GM10248 (cell line): ENCODE results near the gene ERGIC1.

Source experiments
- CTCF ChIA-PET: fragments of 300-600 bp; sonication (Branson Sonifier 250); formaldehyde crosslinking; extraction: SDS; loops from one replicate; lab custom pipeline; 2021; ENCODE audit warnings: antibody characterized with exemption; lab: Yijun Ruan, JAX
- POLR2A ChIA-PET: fragments of 350-650 bp; sonication (Branson Sonifier 250); formaldehyde crosslinking; extraction: SDS; loops from one replicate; lab custom pipeline; 2020; ENCODE audit warnings: antibody characterized with exemption; lab: Yijun Ruan, JAX
- DNase-seq: peaks from one replicate; pipeline ENCODE4 v3.0.0; 2012; ENCODE audit errors: extremely low spot score
- TF ChIP-seq, protein P1 (sequence below): IDR thresholded peaks from 2 replicates; pipeline ENCODE4 v1.5.1; 2012; ENCODE audit warnings: mild to moderate bottlenecking, low read depth; ENCODE audit errors: extremely low read depth, missing control alignments, control extremely low read depth

The ERGIC1 gene

DNA sequence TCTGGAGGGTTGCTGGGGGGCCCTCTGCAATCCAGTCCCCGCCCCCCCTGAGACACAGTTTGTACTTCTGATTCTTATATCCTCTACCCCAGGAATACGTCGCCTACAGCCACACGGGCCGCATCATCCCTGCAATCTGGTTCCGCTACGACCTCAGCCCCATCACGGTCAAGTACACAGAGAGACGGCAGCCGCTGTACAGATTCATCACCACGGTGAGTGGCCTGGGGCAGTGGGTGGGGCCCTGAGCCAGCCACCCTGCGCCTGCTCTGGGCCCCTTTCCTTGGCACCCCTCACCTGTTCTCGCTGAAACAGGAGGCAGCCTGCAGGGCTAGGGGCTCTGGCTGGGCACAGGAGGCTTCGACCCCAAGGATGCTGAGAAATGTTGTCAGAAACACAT, 101.0 kb downstream of the ERGIC1 start:
- DNase-seq = no peak
- TF ChIP-seq, protein P1, sequence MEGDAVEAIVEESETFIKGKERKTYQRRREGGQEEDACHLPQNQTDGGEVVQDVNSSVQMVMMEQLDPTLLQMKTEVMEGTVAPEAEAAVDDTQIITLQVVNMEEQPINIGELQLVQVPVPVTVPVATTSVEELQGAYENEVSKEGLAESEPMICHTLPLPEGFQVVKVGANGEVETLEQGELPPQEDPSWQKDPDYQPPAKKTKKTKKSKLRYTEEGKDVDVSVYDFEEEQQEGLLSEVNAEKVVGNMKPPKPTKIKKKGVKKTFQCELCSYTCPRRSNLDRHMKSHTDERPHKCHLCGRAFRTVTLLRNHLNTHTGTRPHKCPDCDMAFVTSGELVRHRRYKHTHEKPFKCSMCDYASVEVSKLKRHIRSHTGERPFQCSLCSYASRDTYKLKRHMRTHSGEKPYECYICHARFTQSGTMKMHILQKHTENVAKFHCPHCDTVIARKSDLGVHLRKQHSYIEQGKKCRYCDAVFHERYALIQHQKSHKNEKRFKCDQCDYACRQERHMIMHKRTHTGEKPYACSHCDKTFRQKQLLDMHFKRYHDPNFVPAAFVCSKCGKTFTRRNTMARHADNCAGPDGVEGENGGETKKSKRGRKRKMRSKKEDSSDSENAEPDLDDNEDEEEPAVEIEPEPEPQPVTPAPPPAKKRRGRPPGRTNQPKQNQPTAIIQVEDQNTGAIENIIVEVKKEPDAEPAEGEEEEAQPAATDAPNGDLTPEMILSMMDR = no peak
- CTCF ChIA-PET = interaction anchor here (1.0 to 13.1 kb wide), 5 partner anchors 13 to 223 kb away, joined by 3 to 282 read pairs (median 3); no protein-coding TSS in a partner anchor
- POLR2A ChIA-PET = no interaction called here

DNA sequence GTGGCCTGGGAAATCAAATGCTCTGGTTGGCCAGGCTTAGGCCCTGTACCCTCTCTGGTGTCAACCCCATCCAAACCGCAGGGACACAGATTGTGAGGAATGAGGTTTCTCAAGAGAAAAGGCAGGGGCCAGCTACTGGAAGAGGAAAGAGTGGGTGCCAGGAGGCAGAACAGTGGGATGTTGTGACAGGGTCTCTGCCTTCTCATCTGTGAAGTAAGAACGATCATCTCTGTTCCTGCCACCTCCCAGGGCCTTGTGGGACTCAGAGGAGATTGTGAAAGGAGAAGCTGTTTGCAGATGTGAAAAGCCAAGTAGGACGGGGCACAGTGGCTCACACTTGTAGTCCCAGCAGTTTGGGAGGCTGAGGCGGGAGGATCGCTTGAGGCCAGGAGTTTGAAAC, 102.3 kb downstream of the ERGIC1 start:
- DNase-seq = no peak
- CTCF ChIA-PET = interaction anchor here (0.8 to 13.1 kb wide), 7 partner anchors 12 to 504 kb away, joined by 3 to 282 read pairs (median 3); partner anchors contain the start of gene RPL26L1
- POLR2A ChIA-PET = no interaction called here
- TF ChIP-seq, protein P1 = no peak

DNA sequence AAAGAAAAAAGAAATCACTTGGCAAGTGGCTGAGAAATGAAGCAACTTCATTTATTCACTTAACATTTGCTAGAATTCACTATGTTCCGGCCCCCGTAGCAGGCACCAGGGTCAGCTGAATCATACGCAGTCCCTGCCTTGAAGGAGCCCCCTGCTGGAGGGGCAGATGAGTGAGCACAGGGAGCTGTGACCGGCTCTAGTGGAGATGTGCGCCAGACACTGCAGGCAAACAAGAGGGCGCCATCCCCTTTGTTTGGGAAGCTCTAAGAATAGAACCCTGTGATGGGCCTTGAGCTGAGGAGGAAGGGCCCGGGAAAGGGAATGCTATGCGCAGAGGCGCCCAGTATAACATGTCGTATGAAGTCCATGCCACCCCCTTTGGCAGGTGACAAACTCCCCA, 105.0 kb downstream of the ERGIC1 start:
- ChIA-PET CTCF (interaction anchor here (1.3 to 13.1 kb wide), 4 partner anchors 11 to 227 kb away, joined by 3 to 282 read pairs (median 6); partner anchors contain the start of gene RPL26L1), POLR2A (no interaction called here)
- TF ChIP-seq, protein P1 = peak; percentile 20
- DNase-seq = no peak

DNA sequence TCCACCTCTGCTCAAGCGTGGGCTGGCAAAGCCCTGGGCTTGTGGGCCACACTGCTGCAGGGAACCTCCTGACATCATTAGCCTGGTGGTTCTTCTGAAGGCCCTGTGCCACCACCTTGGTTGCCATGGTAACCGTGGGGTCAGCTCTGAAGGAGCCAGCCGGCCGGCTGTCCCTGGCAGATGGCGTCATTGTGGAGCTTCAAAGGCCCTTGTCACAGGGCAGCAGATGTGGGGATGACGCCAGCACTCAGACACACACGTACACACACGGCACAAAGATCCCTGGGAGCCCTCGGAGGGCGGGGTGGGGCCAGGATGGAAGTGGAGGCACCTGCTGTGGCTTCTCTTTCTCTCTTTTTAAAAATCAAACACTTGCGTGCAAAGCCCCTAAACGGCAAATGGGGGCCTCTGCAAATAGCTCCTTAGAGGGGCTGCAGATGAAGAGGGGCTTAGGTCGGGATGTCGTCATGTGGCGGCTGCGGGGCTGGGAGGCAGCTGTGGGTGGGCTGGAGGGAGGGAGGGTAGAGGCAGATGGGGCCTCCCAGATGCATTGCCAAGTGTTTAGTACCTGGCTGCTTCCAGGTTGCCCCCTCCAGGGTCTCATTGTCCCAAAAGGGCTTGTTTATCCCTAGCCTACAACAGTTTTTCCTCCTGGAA, 105.7 kb downstream of the ERGIC1 start:
- ChIA-PET POLR2A (interaction anchor here (0.6 kb wide), 1 partner anchor 204 kb away, joined by 9 read pairs; no protein-coding TSS in a partner anchor), CTCF (interaction anchor here (1.3 to 13.1 kb wide), 4 partner anchors 11 to 228 kb away, joined by 3 to 282 read pairs (median 6); partner anchors contain the start of gene RPL26L1)
- TF ChIP-seq, protein P1 = no peak
- no peak for DNase-seq

DNA sequence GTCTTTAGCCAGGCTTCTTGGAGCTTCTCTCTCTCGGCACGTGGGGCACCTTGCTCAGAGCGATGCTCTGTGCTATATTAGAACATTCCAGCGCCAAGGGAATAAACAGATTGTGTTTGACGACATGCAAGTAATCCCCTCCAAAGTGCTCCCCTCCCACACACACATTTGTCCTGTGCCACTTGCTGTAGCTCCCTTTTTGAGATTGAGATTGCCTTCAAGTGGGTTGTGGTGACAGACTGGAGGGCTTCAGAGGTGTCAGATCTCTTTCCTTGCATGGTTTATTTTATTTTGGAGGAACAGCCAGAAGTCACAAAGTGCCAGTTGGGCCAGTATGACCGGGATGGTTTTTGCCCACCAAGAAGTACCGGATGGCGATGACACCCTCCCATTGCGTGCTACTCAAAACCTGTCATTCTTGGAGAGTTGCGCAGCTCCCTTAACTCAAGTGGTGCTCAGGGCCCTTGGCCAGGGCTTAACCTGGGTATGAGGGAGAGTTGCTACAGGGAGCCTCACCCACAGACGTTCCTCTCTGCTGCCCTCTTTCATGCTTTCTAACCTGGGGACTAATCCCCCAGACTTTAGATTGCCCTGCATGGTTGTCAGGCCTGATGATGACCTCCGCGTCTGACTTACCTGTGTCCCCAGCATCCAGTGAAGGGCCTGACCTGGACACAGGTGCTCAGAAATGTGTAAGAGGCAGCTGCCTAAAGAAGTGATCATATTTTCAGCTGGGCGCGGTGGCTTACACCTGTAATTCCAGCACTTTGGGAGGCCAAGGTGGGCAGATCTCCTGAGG, 106.4 kb downstream of the ERGIC1 start:
- POLR2A ChIA-PET = no interaction called here
- CTCF ChIA-PET = interaction anchor here (1.3 to 13.1 kb wide), 4 partner anchors 12 to 228 kb away, joined by 3 to 282 read pairs (median 6); partner anchors contain the start of gene RPL26L1
- no peak for DNase-seq
- TF ChIP-seq, protein P1 = no peak

DNA sequence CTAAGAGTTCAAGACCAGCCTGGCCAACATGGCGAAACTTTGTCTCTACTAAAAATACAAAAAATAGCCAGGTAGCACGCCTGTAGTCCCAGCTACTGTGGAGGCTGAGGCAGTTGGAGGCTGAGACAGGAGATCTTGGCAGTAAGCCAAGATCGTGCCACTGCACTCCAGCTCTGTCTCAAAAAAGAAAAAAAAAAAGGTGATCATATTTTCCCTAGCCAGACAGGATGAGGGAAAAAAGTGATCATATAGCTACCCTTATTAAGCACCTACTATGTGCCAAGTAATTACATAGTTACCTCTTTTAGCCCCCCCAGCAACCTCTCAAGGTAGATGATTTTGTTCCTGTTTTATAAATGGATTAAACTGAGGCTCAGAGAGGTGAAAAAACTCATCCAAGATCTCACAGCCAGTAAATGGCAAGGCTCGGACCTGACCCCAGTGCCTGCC, 107.0 kb downstream of the ERGIC1 start:
- DNase-seq = no peak
- ChIA-PET POLR2A (no interaction called here), CTCF (interaction anchor here (13.1 kb wide), 1 partner anchor 229 kb away, joined by 282 read pairs; no protein-coding TSS in a partner anchor)
- TF ChIP-seq, protein P1 = no peak
